Ammon's horn (tissue), 1 donor: ENCODE measurements around the gene AOPEP.
A peak's percentile ranks its signal among the peaks of the same experiment; 100 is the strongest.

Experiments used
- DNase-seq: peaks from one replicate; pipeline ENCODE4 v3.0.0-alpha.2; 2016; ENCODE audit warnings: low spot score

AOPEP gene

GRCh38 chr9:94916956-94917355 lies 190.5 kb downstream of the AOPEP start:
- no peak for DNase-seq

- no peak for DNase-seq
Measured at GRCh38 chr9:94918038-94918753, 191.7 kb downstream of the AOPEP start.

GRCh38 chr9:94919376-94920098 lies 193.0 kb downstream of the AOPEP start:
- no peak for DNase-seq

- peak; percentile 51 for DNase-seq
Measured at GRCh38 chr9:94920420-94921091, 194.1 kb downstream of the AOPEP start.

- no peak for DNase-seq
Measured at GRCh38 chr9:94921092-94921471, 194.6 kb downstream of the AOPEP start.

GRCh38 chr9:94921656-94922055 lies 195.2 kb downstream of the AOPEP start:
- no peak for DNase-seq

- DNase-seq: peak; percentile 49
Measured at GRCh38 chr9:94922098-94922607, 195.7 kb downstream of the AOPEP start.

- DNase-seq: peak; percentile 49
Measured at GRCh38 chr9:94922691-94923107, 196.2 kb downstream of the AOPEP start.

GRCh38 chr9:94923326-94924089 lies 197.0 kb downstream of the AOPEP start:
- no peak for DNase-seq

GRCh38 chr9:94925751-94926430 lies 199.4 kb downstream of the AOPEP start:
- no peak for DNase-seq

- no peak for DNase-seq
Measured at GRCh38 chr9:94926431-94926800, 199.9 kb downstream of the AOPEP start.

GRCh38 chr9:94927048-94927761 lies 200.7 kb downstream of the AOPEP start:
- no peak for DNase-seq

- no peak for DNase-seq
Measured at GRCh38 chr9:94927762-94928670, 201.5 kb downstream of the AOPEP start.

GRCh38 chr9:94928691-94929368 lies 202.3 kb downstream of the AOPEP start:
- DNase-seq: no peak

- no peak for DNase-seq
Measured at GRCh38 chr9:94929369-94929756, 202.9 kb downstream of the AOPEP start.

GRCh38 chr9:94931036-94931633 lies 204.6 kb downstream of the AOPEP start:
- no peak for DNase-seq

- DNase-seq: no peak
Measured at GRCh38 chr9:94931740-94932139, 205.2 kb downstream of the AOPEP start.

- no peak for DNase-seq
Measured at GRCh38 chr9:94932652-94933510, 206.4 kb downstream of the AOPEP start.
